PC-9 (cell line): Measurements from ENCODE around the gene BCL2. TPM values are rescaled to one million over a fixed set of nuclear protein-coding genes. Genes with fewer than 3 reads are reported as not detected.
"Not testable (repeated sequence)": the region's sequence is repeated elsewhere in the genome, so short reads cannot be mapped to it uniquely, and the experiment has no call there.

Experiments
- BruUV-seq: library from RNA; stranded (reverse); fragments of 400-500 nt; replicated peaks from 2 replicates; lab custom pipeline; 2021; lab: Mats Ljungman, UMichigan
- CTCF ChIA-PET: fragments of 300-600 bp; sonication (Branson Sonifier 250); formaldehyde crosslinking; loops from one replicate; lab custom pipeline; 2022; ENCODE audit warnings: antibody characterized with exemption; lab: Charles Lee
- POLR2A ChIA-PET: fragments of 300-600 bp; sonication (Branson Sonifier 250); formaldehyde crosslinking; loops from one replicate; lab custom pipeline; 2022; ENCODE audit warnings: antibody characterized with exemption; ENCODE audit not compliant: unreplicated experiment; lab: Charles Lee
- DNase-seq, 2 experiments: peaks; one replicate each; pipeline versions ENCODE4 v3.0.0 to v3.0.0-alpha.2; 2015 to 2022; ENCODE audit warnings: mixed read lengths in 1 of 2
- H2AFZ ChIP-seq: fragments of 200-600 bp; sonication (generic); 2 replicates; pipeline ENCODE4 v1.8.1; 2017; ENCODE audit warnings: antibody characterized with exemption
- H3F3A ChIP-seq: fragments of 200-600 bp; sonication (generic); 2 replicates; pipeline ENCODE4 v1.8.1; 2017; ENCODE audit warnings: antibody characterized with exemption, mild to moderate bottlenecking, low read depth; ENCODE audit not compliant: insufficient read depth
- H3K27ac ChIP-seq: fragments of 200-600 bp; sonication (generic); 2 replicates; pipeline ENCODE4 v1.6.1; 2016; ENCODE audit warnings: mixed run types
- H3K27me3 ChIP-seq: fragments of 200-600 bp; sonication (generic); 2 replicates; pipeline ENCODE4 v1.6.1; 2016; ENCODE audit warnings: low read depth, mixed run types; ENCODE audit not compliant: insufficient read depth
- H3K36me3 ChIP-seq: fragments of 200-600 bp; sonication (generic); 2 replicates; pipeline ENCODE4 v1.6.1; 2016; ENCODE audit warnings: low read depth, mixed run types
- H3K4me1 ChIP-seq: fragments of 200-600 bp; sonication (generic); replicated peaks from 2 replicates; pipeline ENCODE4 v1.6.1; 2016; ENCODE audit warnings: mixed run types; ENCODE audit not compliant: insufficient read depth
- H3K4me2 ChIP-seq: fragments of 200-600 bp; sonication (generic); 2 replicates; pipeline ENCODE4 v1.6.1; 2017; ENCODE audit warnings: mixed run types
- H3K4me3 ChIP-seq: fragments of 200-600 bp; sonication (generic); 2 replicates; pipeline ENCODE4 v1.6.1; 2016; ENCODE audit warnings: mixed run types
- H3K79me2 ChIP-seq: fragments of 200-600 bp; sonication (generic); 2 replicates; pipeline ENCODE4 v1.6.1; 2017; ENCODE audit warnings: low read depth, mixed run types
- H3K9me2 ChIP-seq: fragments of 200-600 bp; sonication (generic); 2 replicates; pipeline ENCODE4 v1.8.1; 2017; ENCODE audit warnings: mild to moderate bottlenecking; ENCODE audit not compliant: insufficient read depth
- H3K9me3 ChIP-seq: fragments of 200-600 bp; sonication (generic); 2 replicates; pipeline ENCODE4 v1.8.1; 2016; ENCODE audit warnings: low read depth; ENCODE audit not compliant: insufficient read depth
- H4K20me1 ChIP-seq: fragments of 200-600 bp; sonication (generic); 2 replicates; pipeline ENCODE4 v1.8.1; 2017; ENCODE audit not compliant: insufficient read depth
- EZH2 ChIP-seq: fragments of 200-600 bp; sonication (generic); IDR thresholded peaks from 2 replicates; pipeline ENCODE4 v1.8.0; 2017; ENCODE audit warnings: antibody characterized with exemption, low read depth
- intact Hi-C: fragments of 100-400 bp; cut with micrococcal nuclease; formaldehyde crosslinking; loops from one replicate; pipeline ENCODE4 v1.10.0; 2022; ENCODE audit not compliant: unreplicated experiment
- total RNA-seq: library from RNA; stranded (reverse); gene quantifications from 2 replicates; pipeline ENCODE4 v1.2.3, GENCODE V29; 2021
- TF ChIP-seq, protein P1 (sequence below): fragments of 200-600 bp; sonication (generic); conservative IDR thresholded peaks from 2 replicates; pipeline ENCODE4 v1.6.1; 2017; ENCODE audit warnings: mixed run types, antibody characterized with exemption, mild to moderate bottlenecking, moderate library complexity

The BCL2 gene
- total RNA-seq, 1 experiment from 2014 or later = 2.0 TPM

DNA sequence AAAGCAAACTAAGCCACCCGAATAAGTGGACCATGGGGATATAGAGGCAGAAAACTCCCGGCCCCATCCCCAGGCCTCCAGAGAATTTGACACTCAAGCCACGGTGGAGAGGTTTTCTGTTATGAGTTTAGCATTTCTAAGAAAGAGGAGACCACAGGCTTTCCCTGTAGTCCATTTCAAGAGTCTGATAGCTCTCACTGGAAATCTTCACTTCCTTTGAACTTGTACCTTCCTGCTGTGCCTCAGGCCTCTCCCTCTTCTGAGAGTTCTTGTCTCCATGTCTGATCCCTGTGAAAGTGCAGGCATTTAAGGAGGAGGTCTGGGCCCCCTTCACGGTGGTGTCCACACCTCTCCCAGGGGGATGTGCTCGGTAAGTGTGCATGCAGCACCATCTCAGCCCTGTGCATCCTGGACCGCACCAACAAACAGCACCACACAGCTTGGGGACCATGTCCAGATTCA lies 113.7 kb downstream of the BCL2 start:
- H4K20me1 ChIP-seq = no peaks in the 10 kb centered on the region
- BruUV-seq = no TSS peak
- no peaks in the 10 kb centered on the region for H3F3A ChIP-seq
- no peaks in the 10 kb centered on the region for H3K36me3 ChIP-seq
- intact Hi-C loops = loop anchor here (2.0 kb wide), 1 partner anchor 63 kb away; no protein-coding TSS in a partner anchor
- no peaks in the 10 kb centered on the region for H3K27me3 ChIP-seq
- ChIA-PET CTCF (no interaction called here), POLR2A (no interaction called here)
- TF ChIP-seq, protein P1, sequence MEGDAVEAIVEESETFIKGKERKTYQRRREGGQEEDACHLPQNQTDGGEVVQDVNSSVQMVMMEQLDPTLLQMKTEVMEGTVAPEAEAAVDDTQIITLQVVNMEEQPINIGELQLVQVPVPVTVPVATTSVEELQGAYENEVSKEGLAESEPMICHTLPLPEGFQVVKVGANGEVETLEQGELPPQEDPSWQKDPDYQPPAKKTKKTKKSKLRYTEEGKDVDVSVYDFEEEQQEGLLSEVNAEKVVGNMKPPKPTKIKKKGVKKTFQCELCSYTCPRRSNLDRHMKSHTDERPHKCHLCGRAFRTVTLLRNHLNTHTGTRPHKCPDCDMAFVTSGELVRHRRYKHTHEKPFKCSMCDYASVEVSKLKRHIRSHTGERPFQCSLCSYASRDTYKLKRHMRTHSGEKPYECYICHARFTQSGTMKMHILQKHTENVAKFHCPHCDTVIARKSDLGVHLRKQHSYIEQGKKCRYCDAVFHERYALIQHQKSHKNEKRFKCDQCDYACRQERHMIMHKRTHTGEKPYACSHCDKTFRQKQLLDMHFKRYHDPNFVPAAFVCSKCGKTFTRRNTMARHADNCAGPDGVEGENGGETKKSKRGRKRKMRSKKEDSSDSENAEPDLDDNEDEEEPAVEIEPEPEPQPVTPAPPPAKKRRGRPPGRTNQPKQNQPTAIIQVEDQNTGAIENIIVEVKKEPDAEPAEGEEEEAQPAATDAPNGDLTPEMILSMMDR = no peak
- no peak for TF ChIP-seq EZH2
- no peak overlapping the region for H3K4me3 ChIP-seq
- H3K79me2 ChIP-seq = no peaks in the 10 kb centered on the region
- H3K9me3 ChIP-seq = no peaks in the 10 kb centered on the region
- no peak for DNase-seq
- H3K9me2 ChIP-seq = no peaks in the 10 kb centered on the region
- H3K4me1 ChIP-seq = no peaks in the 10 kb centered on the region
- H2AFZ ChIP-seq = no peak overlapping the region
- H3K4me2 ChIP-seq = no peak overlapping the region
- no peak overlapping the region for H3K27ac ChIP-seq

DNA sequence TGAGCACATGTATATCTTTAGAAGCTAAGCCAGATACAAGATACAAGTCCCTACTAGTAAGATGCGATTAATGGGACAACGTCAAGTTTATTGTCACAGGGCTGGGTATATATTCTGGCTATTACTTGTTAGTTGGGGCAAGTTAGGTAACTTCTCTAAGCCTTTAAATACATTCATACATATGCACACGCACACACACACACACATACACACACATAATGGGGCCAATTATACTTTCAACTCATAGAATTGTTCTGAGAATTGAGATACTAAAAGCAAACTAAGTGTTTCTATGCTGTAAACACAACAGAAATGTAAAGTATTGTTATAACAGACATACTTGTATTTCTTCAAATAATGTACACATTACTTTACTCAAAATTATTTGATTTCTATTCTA lies 116.1 kb downstream of the BCL2 start:
- H4K20me1 ChIP-seq = no peaks in the 10 kb centered on the region
- TF ChIP-seq EZH2 = no peak
- H3K9me2 ChIP-seq = no peaks in the 10 kb centered on the region
- H3K4me1 ChIP-seq = no peaks in the 10 kb centered on the region
- no TSS peak for BruUV-seq
- CTCF ChIA-PET = no interaction called here
- H2AFZ ChIP-seq = no peak overlapping the region
- no peak for DNase-seq
- peaks cover 13% of the 10 kb centered on the region for H3F3A ChIP-seq
- H3K4me2 ChIP-seq = no peak overlapping the region
- H3K4me3 ChIP-seq = no peak overlapping the region
- intact Hi-C loops = no loop called here
- POLR2A ChIA-PET = no interaction called here
- no peaks in the 10 kb centered on the region for H3K79me2 ChIP-seq
- H3K27ac ChIP-seq = no peak overlapping the region
- H3K9me3 ChIP-seq = no peaks in the 10 kb centered on the region
- H3K36me3 ChIP-seq = no peaks in the 10 kb centered on the region
- H3K27me3 ChIP-seq = no peaks in the 10 kb centered on the region

DNA sequence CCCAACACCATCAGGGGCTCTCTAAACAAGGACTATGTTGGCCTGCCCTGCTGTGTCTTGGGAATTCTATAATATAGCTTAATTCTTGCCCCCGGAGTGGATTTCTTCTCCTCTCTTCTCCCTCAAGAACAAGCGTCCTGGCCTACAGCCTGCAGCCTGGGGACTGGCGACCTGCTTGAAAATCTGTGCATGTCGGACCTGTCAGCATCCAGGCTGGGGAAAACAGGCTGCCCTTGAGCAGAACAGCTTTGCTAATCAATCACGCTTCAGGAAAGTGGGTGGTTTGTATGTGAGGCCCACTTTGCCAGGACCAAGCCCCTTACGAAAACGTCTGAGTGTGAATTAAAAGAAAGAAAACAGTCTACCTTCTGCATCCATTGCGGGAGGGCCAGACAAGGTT lies 116.7 kb downstream of the BCL2 start:
- no peak for DNase-seq
- Histone ChIP-seq H3K27ac (no peak overlapping the region), H2AFZ (no peak overlapping the region), H4K20me1 (no peaks in the 10 kb centered on the region), H3K4me2 (no peak overlapping the region), H3K4me1 (no peaks in the 10 kb centered on the region), H3K9me3 (no peaks in the 10 kb centered on the region), H3K79me2 (no peaks in the 10 kb centered on the region), H3K9me2 (no peaks in the 10 kb centered on the region), H3K27me3 (no peaks in the 10 kb centered on the region), H3K4me3 (no peak overlapping the region), H3F3A (peaks cover 13% of the 10 kb centered on the region), H3K36me3 (no peaks in the 10 kb centered on the region)
- no peak for TF ChIP-seq EZH2
- TF ChIP-seq, protein P1 = no peak
- intact Hi-C loops = no loop called here
- ChIA-PET POLR2A (no interaction called here), CTCF (no interaction called here)
- no TSS peak for BruUV-seq

DNA sequence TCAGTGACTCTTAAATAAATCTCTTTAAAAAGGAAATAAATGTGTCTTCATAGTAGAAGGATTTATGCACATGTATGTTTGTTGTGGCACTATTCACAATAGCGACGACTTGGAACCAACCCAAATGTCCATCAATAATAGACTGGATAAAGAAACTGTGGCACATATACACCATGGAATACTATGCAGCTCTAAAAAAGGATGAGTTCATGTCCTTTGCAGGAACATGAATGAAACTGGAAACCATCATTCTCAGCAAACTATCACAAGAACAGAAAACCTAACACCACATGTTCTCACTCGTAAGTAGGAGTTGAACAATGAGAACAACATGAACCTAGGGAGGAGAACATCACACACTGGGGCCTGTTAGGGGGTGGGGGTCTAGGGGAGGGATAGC lies 118.1 kb downstream of the BCL2 start:
- H3K4me2 ChIP-seq, H3K4me3 ChIP-seq, BruUV-seq, intact Hi-C loops, H2AFZ ChIP-seq, H3K27me3 ChIP-seq, H3K4me1 ChIP-seq, H4K20me1 ChIP-seq, H3K9me2 ChIP-seq, DNase-seq, H3K27ac ChIP-seq, H3K36me3 ChIP-seq, CTCF ChIA-PET, H3K79me2 ChIP-seq, POLR2A ChIA-PET, H3K9me3 ChIP-seq: not testable (repeated sequence)
- peaks cover 13% of the 10 kb centered on the region for H3F3A ChIP-seq
